Measurements from ENCODE around the gene FBXL2.

Gene FBXL2

GRCh38 chr3:33419948-33420347 lies 142.7 kb downstream of the FBXL2 start (continued):
- TF ChIP-seq ISL1 (CRISPR knock-in tag; IDR thresholded peaks at IDR 0.05): no peak
- no peak for TF ChIP-seq ESRRG (CRISPR knock-in tag; IDR thresholded peaks at IDR 0.05)
- TF ChIP-seq TCF4 (CRISPR knock-in tag; IDR thresholded peaks at IDR 0.05; ENCODE audit: borderline replicate concordance): no peak
- no peak for TF ChIP-seq SNAI2 (CRISPR knock-in tag; IDR thresholded peaks at IDR 0.05)

GRCh38 chr3:33420966-33421365 lies 143.7 kb downstream of the FBXL2 start:
- peak; percentile 26; the same call in 1 of the 3 replicates for ATAC-seq
- TF ChIP-seq ZFP3 (CRISPR knock-in tag; IDR thresholded peaks at IDR 0.05) (no peak), SNAI2 (CRISPR knock-in tag; IDR thresholded peaks at IDR 0.05) (no peak), PPARA (CRISPR knock-in tag; IDR thresholded peaks at IDR 0.05; ENCODE audit: borderline replicate concordance) (no peak), ESRRG (CRISPR knock-in tag; IDR thresholded peaks at IDR 0.05) (no peak)

- no peak for ATAC-seq
- TF ChIP-seq ZFP30 (CRISPR knock-in tag; IDR thresholded peaks at IDR 0.05): no peak
Measured at GRCh38 chr3:33424606-33425452, 147.6 kb downstream of the FBXL2 start.

- ATAC-seq: no peak
- TF ChIP-seq, protein P1, sequence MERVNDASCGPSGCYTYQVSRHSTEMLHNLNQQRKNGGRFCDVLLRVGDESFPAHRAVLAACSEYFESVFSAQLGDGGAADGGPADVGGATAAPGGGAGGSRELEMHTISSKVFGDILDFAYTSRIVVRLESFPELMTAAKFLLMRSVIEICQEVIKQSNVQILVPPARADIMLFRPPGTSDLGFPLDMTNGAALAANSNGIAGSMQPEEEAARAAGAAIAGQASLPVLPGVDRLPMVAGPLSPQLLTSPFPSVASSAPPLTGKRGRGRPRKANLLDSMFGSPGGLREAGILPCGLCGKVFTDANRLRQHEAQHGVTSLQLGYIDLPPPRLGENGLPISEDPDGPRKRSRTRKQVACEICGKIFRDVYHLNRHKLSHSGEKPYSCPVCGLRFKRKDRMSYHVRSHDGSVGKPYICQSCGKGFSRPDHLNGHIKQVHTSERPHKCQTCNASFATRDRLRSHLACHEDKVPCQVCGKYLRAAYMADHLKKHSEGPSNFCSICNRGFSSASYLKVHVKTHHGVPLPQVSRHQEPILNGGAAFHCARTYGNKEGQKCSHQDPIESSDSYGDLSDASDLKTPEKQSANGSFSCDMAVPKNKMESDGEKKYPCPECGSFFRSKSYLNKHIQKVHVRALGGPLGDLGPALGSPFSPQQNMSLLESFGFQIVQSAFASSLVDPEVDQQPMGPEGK (CRISPR knock-in tag; IDR thresholded peaks at IDR 0.05; ENCODE audit: borderline replicate concordance): no peak
- TF ChIP-seq CSDC2 (CRISPR knock-in tag; IDR thresholded peaks at IDR 0.05): no peak
- TF ChIP-seq CSRNP3 (CRISPR knock-in tag; IDR thresholded peaks at IDR 0.05): no peak
- TF ChIP-seq ZFP3 (CRISPR knock-in tag; IDR thresholded peaks at IDR 0.05): no peak
- TF ChIP-seq SNAI2 (CRISPR knock-in tag; IDR thresholded peaks at IDR 0.05): no peak
- no peak for TF ChIP-seq ESRRG (CRISPR knock-in tag; IDR thresholded peaks at IDR 0.05)
- TF ChIP-seq ISL1 (CRISPR knock-in tag; IDR thresholded peaks at IDR 0.05): no peak
- TF ChIP-seq ZC3H10 (CRISPR knock-in tag; IDR thresholded peaks at IDR 0.05): no peak
- TF ChIP-seq RARB (CRISPR knock-in tag; IDR thresholded peaks at IDR 0.05): no peak
- no peak for TF ChIP-seq ARNTL (CRISPR knock-in tag; IDR thresholded peaks at IDR 0.05; ENCODE audit: borderline replicate concordance, low read depth)
- no peak for TF ChIP-seq TSHZ2 (CRISPR knock-in tag; IDR thresholded peaks at IDR 0.05)
- no peak for TF ChIP-seq ZFP30 (CRISPR knock-in tag; IDR thresholded peaks at IDR 0.05)
- TF ChIP-seq PPARA (CRISPR knock-in tag; IDR thresholded peaks at IDR 0.05; ENCODE audit: borderline replicate concordance): no peak
- no peak for TF ChIP-seq ZNF8 (CRISPR knock-in tag; IDR thresholded peaks at IDR 0.05)
- TF ChIP-seq GLIS3 (CRISPR knock-in tag; IDR thresholded peaks at IDR 0.05): no peak
- TF ChIP-seq BACH2 (CRISPR knock-in tag; IDR thresholded peaks at IDR 0.05; ENCODE audit: borderline replicate concordance): no peak
Measured at GRCh38 chr3:33425453-33425852, 148.2 kb downstream of the FBXL2 start.

GRCh38 chr3:33426068-33426467 lies 148.8 kb downstream of the FBXL2 start:
- TF ChIP-seq CSRNP3 (CRISPR knock-in tag; IDR thresholded peaks at IDR 0.05) (no peak), ZNF70 (CRISPR knock-in tag; IDR thresholded peaks at IDR 0.05) (no peak), BACH2 (CRISPR knock-in tag; IDR thresholded peaks at IDR 0.05; ENCODE audit: borderline replicate concordance) (no peak), SNAI2 (CRISPR knock-in tag; IDR thresholded peaks at IDR 0.05) (no peak), RARB (CRISPR knock-in tag; IDR thresholded peaks at IDR 0.05) (no peak), CSDC2 (CRISPR knock-in tag; IDR thresholded peaks at IDR 0.05) (no peak), ISL1 (CRISPR knock-in tag; IDR thresholded peaks at IDR 0.05) (no peak), ZNF8 (CRISPR knock-in tag; IDR thresholded peaks at IDR 0.05) (no peak), PPARA (CRISPR knock-in tag; IDR thresholded peaks at IDR 0.05; ENCODE audit: borderline replicate concordance) (no peak), GLIS3 (CRISPR knock-in tag; IDR thresholded peaks at IDR 0.05) (no peak), TOX (CRISPR knock-in tag; IDR thresholded peaks at IDR 0.05; ENCODE audit: borderline replicate concordance) (no peak), ZNF565 (CRISPR knock-in tag; conservative IDR thresholded peaks at IDR 0.05; ENCODE audit: low read depth) (no peak)
- TF ChIP-seq, protein P1 (CRISPR knock-in tag; IDR thresholded peaks at IDR 0.05; ENCODE audit: borderline replicate concordance): no peak
- TF ChIP-seq, protein P2, sequence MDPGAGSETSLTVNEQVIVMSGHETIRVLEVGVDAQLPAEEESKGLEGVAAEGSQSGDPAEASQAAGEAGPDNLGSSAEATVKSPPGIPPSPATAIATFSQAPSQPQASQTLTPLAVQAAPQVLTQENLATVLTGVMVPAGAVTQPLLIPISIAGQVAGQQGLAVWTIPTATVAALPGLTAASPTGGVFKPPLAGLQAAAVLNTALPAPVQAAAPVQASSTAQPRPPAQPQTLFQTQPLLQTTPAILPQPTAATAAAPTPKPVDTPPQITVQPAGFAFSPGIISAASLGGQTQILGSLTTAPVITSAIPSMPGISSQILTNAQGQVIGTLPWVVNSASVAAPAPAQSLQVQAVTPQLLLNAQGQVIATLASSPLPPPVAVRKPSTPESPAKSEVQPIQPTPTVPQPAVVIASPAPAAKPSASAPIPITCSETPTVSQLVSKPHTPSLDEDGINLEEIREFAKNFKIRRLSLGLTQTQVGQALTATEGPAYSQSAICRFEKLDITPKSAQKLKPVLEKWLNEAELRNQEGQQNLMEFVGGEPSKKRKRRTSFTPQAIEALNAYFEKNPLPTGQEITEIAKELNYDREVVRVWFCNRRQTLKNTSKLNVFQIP (CRISPR knock-in tag; IDR thresholded peaks at IDR 0.05; ENCODE audit: borderline replicate concordance, low read depth): no peak
- no peak for ATAC-seq
